Stimulated activated CD4-positive, alpha-beta T cell treated with anti-CD3 and anti-CD28 coated beads, TNF-alpha, amount 100 ng/mL, for 4 hours (primary cell): Measurements from ENCODE around the gene TSNAX.

ENCODE experiments used
- DNase-seq, 3 experiments: peaks; one replicate each; pipeline ENCODE4 v3.0.0-alpha.2; 2020; ENCODE audit warnings: low read depth in 3 of 3

TSNAX gene

DNA sequence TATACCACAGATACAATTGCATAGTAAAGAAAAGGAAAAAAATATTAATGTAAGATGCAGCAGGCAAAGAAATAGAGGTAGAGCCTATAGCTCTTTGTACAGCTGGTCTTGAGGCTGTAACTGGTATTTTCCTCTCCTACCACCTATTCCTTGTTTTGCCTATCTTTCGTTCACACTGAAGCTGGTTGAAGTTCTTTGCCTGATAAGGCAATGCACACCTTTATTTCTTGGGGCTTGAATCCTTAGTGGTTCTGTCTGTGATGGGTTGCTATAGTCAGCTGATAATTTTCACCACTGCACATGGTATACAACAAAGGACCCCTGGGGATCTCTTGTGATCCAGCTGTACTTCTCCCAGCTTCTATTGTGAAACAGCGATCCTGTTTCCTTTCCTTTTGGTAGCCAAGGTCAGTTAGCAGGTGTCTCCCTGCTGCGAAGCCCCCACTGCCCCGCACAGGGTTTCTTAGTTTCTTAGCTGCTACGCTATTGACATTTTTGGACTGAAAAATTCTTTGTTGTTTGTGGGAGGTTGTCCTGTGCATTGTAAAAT lies 9.9 kb upstream of the TSNAX start:
- DNase-seq = no peak

DNA sequence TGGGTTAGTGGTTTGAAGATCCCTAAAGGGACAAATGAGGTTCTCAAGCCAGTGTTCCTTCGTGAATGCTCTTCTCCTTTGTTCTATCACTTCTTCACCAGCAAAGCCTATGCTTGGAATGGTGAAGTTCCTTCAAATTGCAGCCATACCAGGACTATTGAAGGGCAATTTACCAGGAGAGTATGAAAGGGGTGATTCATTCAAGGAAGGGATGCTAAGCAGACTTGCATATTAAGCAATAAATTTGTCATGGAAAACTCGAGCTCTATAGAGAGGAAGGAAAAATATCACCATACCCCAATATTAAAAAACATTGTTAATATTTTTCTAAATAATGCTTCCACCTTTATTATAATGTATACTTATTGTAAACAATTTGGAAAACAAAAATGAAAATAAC lies 9.3 kb upstream of the TSNAX start:
- no peak for DNase-seq

DNA sequence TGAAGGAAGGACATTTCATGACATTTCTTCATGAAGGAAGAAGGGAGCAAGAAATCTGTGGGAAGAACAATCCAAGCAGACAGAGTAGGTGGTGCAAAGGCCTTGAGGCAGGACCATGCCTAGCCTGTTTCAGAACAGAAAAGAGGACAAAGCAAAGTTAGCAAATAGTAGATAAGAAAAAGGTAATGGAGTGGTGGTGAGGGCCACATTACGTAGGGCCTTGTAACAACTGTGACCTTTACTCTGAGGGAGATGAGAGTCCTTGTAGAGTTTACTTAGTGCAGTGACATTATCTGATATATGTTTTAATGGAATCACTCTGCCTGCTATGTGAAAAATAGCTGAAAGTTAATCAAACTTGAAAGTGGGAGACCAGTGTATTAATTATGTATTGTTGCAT lies 6.4 kb upstream of the TSNAX start:
- no peak for DNase-seq

DNA sequence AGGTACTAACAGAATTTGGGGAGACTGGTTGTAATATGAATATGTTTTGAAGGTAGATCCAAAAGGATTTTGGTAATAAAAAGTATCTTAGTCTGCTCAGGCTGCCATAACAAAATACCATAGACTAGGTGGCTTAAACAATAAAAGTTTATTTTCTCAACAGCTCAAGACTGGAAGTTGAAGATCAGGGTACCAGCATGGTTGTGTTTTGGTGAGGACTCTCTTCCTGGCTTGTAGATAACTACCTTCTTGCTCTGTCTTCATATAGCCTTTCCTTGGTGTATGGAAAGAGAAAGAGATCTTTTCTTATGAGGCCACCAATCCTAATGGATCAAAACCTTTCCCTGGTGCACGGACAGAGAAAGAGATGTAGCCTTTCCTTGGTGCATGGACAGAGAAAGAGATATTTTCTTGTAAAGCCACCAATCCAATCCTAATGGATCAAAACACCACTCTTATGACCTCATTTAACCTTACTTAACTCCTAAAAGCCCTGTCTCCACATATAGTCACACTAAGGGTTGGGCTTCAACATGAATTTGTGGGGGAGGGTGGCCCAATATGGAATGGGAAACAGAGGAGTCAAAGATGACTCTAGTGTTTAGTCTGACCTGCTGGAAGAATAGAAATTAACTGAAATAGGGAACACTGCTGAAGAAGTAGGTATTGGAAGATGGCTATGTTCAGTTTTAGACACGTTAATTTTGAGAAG lies 5.4 kb upstream of the TSNAX start:
- DNase-seq = no peak

DNA sequence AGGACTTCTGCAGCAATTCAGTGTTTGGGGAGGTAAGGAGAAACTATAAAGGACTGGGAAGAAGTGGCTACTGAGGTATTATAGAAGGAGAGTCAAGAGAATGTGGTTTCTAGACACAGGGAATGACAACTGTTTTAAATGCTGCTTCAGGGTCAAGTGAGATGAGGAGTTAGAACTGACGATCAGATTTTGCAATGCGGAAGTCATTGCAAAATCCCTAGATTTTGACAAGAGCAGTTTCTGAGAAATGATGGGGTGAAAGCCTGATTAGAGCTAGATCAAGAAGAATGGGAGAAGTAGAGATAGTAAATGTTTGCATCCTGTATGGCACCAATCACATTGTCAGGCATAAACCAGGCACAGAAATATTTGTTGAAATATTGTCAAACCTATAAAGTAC lies 4.7 kb upstream of the TSNAX start:
- DNase-seq = no peak

DNA sequence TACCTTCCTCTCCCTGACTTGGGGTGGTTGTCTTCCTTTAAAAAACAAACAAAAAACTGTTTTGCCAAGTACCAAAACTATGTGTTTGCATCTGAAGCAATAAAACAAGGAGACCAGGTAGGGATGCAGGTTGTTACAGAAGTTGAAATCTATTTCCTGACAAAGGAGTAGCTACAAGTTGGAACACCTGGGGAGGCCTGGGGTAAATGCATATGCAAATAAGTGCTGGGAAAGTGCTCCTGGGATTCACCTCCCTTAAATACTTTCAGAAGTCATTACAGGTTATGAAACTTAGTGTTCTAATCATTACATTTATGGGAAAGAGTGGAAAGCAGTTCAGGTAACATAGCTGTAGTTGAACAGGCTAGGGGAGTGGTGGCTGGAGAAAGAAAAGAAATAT lies 1.9 kb upstream of the TSNAX start:
- DNase-seq = no peak

DNA sequence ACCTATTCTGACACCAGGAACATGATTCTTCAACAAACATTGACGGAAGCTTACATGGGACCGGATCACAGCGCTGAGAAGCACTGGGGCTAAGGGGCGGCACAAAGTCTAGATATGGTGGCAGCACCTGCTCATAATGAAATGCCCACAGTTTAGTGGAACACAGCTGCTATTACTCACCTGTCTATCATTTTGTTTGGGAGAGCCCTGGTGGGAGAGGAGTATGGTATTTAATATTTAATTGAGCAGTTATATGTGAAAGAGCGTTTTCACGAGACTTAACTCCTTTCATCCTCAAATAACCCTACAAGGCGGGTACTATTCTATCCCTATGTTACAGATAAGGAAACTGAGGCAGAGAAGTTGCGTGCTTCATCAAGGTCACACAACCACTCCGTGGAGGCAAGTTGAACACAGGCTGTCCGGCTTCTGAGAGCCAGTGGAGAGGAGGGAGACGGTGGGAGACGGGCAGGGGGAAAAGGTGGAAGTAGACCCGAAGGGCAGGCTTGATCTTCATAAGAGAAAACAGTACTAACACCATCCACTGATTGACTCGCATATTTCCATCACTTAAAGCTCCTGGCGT lies 790 bp upstream of the TSNAX start:
- no peak for DNase-seq

DNA sequence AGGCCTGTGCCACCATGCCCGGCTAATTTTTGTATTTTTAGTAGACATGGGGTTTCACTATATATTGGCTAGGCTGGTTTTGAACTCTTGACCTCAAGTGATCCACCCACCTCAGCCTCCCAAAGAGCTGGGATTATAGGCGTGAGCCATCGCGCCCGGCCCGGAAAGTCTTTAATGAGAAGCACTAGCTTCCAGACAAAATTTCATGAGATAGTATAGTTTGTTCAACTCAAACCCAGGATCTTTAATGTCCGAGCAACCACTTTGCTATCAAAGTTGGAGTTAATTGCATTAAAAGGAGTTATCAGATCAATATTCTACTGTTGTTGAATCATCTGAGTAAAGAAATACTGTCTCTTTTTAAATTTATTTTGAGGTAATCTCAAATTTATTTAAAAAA lies 4.8 kb downstream of the TSNAX start:
- DNase-seq = no peak

DNA sequence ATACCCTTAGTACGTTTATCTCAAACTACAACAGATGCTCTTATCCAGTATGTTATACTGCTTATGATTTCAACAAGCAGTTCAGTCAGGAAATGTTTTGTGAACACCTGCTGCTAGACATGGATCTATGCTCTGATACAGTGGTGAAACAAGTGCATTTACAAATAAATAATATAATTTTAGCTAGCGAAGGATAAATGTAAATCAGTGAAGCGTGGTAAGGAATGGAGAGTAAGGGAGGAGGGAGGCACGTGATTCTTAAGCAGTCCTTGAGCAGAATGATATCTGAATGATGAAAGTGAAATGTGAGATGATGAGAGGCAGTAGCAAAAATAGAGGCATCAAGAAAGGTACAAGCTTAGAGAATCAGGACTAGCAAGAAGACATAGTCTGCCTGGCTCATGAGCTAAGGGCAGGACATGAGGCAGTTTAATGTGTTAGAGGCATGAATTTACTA lies 6.3 kb downstream of the TSNAX start:
- no peak for DNase-seq

DNA sequence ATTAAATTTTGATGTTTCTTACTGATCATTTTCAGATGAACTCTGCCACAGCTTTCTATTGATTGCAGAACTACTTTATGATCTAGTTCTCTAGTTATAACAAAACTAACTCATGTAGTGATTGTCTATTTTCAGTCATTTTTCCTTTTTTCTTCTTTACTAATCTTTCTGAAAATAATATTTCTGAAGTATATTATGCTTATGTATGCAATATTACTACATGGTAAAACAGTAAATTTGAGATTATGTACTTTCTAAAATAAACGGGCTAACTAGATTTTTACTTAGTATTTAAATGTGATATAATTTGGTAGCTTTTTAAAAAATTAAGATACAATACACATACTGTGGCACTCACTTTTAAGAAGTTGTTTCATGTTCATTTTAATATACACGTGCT lies 7.6 kb downstream of the TSNAX start:
- DNase-seq = no peak

DNA sequence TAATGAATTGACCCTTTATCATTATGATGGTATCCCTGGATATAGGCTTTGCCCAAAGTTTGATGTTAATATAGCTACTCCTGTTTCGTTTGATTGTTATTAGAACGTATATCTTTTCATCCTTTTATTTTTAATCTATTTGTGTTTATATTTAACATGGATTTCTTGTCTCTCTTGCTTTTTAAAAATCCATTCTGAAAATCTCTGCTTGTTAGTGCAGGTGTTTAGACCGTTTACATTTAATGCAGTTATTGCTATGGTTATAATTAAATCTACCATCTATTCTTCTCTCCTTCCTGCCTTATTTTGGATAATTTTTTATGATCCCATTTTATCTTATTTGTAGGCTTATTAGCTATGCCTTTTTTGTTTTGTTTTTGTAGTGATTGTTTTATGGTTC lies 12.4 kb downstream of the TSNAX start:
- DNase-seq = no peak

DNA sequence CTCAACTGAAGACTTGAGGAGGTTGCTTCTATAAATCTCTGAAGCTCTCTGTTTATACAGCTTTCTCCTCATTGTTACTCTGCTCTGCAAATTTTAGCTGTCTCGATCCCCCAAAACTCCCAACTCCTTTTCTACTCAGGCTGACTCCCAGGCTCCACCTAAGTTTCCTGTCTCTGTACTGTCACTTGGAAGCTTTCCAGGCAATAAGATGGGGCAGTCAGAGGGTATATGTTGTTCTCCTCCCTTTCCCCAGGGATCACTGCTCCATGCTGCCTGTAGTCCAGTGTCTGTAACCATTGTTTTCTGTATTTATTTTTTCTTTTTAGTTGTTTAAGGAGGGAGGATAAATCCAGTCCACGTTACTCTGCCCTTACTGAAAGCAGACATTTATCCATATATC lies 13.4 kb downstream of the TSNAX start:
- DNase-seq = no peak

DNA sequence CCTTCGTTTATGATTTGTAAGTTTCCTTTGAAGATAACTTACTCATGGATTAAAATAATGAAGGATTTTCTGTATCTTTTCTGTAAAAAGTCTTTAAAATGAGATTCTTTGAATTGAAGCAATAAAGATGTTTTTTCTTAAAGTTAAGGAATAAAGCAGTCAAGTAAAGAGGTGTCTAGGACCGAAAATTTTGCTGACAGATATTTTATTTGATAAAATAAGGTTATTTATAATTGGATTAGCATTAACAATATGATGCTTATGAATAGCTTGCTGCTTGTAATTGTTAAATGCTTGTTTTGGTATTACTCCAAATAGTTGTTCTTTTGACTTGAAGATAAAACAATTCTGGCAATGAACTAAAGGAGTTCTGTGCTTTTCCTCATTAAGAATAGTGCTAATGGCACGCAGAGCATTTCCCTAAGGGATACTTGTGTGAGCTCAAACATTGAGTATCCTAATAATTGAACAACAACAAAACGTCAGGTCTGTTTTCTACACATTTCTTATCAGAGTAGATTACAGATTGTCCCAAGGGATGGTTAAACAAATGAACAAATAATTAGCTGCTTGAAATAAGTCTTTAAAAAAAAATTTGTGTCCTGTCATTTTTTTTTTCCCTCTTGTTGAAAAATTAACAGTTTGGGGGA lies 16.6 kb downstream of the TSNAX start:
- DNase-seq = no peak

DNA sequence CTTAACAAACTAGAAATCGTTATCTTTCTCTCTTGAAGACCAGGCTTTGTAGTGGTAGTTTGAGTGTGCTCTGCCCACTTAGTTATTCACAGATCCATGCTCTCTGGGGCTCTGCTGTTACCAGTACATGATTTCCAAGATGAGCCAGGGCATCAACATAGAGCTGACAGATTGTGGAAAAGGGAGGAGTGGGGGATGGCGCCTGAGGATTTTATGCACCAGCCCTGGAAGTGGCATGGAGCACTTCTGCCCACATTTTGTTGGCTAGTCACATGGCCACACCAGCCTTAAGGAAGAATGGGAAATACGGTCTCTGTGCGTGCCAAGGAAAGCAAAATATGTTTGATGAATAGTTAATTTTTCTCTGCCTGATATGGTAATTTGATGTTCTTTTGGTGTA lies 18.2 kb downstream of the TSNAX start:
- DNase-seq = no peak

DNA sequence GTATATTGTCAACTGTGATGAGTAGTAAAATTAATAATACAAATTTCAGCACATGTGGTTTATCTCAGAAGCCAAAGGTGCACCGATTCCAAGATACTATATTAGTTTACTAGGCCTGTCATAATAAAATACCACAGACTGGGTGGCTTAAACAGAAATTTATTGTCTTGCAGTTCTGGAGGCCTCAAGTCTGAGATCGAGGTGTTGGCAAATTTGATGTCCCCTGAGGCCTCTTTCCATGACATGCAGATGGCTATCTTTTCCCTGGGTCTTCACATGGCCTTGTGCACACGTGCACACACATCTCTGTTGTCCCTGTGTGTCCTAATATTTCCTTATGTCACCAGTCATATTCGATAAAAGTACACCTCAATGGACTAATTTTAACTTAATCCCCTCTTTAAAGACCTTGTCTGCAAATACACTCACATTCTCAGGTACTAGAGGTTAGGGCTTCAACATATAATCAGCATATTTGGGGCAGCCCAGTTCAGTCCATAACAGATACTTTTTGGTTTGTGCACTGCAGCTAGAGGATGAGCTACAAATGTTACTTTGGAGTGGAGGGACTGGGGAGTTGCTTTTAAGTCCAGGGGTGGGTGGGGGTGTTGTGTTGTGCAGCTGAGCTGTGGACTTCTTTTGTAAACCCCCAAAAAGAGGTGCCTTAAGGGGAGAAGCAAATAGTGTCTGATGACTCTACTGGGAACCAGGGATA lies 21.4 kb downstream of the TSNAX start:
- no peak for DNase-seq

DNA sequence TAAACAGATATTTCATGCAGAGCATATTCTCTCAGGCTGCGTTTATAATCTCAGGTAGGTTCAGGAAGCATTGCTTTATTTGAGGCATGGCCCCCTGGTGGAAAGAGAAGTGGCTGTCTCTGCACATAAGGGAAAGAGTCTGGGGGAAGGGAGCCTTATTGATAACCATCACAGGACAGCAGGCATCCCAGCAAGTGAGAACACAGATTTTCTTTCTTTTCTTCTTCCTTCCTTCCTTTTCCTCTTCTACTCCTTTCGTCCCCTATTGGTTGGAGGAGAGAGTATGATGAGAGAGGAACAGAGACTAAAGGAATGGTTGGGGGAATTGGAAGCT lies 21.9 kb downstream of the TSNAX start:
- DNase-seq = no peak

DNA sequence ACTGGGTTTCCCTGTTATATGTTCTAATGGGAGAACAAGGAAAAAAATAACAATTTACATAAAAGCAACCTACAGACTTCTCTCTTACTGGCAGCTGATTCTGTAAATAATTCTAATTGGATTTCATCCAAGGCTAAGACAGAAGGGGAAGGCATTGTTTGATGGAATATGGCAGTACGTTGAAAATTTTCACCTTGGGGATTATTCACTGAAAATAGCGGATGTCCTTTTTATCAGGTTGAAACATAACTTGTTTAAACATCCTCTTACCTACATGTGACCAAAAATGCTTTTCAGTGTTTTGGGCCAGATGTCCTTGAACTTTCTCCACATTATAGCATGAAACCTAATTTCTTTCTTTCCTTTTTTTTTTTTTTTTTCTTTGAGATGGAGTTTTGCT lies 24.9 kb downstream of the TSNAX start:
- DNase-seq = no peak

DNA sequence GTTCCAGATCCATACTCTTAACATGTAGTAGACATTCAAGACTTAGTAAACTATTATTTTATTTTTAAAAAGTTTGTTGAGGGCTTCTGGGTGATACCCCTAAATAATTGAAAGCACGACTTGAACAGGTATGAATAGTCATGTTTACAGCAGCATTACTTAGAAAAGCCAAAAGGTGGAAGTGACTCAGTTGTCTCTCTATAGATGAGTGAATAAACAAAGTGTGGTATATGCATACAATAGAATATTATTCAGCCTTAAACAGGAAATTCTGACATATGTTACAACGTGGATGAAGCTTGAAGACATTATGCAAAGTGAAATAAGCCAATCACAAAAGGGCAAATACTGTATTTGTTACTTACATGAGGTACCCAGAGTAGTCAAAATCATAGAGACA lies 26.5 kb downstream of the TSNAX start:
- no peak for DNase-seq

DNA sequence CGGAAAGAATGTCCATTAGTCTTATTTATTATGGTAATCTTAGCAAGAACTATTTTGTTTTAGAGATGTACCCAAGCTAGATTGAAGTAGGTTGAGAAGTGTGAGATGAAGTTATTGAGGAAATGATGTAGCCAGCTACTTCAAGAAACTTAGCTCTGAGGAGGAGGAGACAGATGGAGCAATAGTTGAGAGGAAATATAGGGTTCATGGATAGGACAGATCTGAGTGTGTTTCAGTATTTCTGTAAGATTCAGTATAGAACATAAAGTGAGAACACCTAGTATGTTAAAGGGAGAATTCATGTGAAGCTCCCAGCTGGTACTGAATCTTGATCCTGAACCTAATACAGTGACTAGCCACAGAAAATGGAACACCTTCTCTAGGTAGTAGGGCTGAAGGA lies 28.9 kb downstream of the TSNAX start:
- DNase-seq = no peak

DNA sequence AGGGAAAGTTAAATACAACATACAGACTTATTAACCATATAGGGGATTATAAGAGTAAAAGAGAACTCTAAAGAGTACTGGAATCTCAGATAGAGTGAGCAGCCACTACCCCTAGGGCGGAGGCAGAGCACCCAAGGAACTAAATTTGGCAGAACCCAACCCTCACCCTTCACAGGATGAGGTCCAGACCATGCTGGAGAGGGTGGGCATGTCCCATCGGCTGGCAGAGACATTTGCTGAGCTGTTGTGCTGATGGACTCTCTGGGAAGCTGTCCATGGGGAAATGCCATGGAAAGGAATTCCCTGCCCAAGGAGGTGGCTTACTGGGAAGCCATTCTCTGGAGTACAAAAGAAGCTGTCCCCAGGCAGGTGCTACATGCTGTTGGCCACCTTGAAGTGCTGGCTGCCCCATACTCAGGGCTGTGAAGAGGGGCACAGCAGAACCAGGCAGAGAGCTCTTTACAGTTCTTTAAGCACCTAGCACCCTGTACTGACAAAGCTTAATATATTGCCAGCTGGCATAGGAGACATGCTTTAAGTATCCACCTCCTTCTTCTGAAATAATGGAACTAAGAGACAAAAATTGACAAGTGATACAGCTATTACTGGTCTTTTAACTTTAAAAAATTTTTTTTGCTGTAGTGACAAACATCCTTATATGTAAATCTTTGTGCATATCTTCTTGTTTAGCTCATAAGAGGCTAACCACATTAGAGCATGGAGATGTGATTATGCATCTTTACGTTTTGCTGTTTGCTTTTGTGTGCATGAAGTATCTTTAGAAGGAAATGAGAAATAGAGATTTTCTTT lies 29.6 kb downstream of the TSNAX start:
- no peak for DNase-seq

DNA sequence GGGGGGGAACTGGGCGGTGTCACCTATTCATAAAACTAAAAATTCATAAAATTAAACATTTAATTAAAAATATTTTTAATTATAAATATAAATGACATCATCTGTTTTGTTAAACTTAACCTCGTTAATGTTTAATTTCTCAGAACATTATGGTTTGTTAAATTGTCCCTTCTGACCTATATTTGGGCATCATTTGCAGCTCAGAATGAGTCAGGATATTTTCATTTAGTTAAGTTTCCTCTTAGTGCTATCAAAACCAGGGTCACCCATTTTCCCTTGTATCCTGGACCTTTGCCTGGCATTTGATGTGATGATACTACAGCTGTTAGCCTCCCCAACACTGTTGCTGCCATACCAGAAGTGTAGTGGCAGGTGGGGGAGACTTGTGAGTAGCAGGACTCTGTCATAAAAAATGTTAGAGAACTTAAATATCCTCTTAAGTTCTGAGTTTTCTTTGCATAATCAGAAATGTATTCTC lies 30.3 kb downstream of the TSNAX start:
- DNase-seq = no peak
